ENCODE data around the gene BMP8A.
"Not testable (repeated sequence)": the region's sequence is repeated elsewhere in the genome, so short reads cannot be mapped to it uniquely, and the experiment has no call there.

The BMP8A gene

GRCh38 chr1:39508857-39509305, 17.4 kb downstream of the BMP8A start:
- H3K4me3 Mint-ChIP-seq = peak overlapping the region; percentile 55

GRCh38 chr1:39509360-39510009, 18.0 kb downstream of the BMP8A start:
- ATAC-seq (peak; percentile 19), DNase-seq (ENCODE audit: low spot score in 2 of 2) (no peak)
- Mint-ChIP-seq H3K36me3 (no peaks in the 10 kb centered on the region), H3K4me1 (peaks cover 10% of the 10 kb centered on the region), H3K27ac (peak overlapping the region; percentile 40), H3K9me3 (no peaks in the 10 kb centered on the region), H3K4me3 (peak overlapping the region; percentile 55)

More at GRCh38 chr1:39508857-39509305, 17.4 kb downstream of the BMP8A start:
- no peak overlapping the region for H3K27ac Mint-ChIP-seq
- peak; percentile 51 for ATAC-seq
- no peaks in the 10 kb centered on the region for H3K36me3 Mint-ChIP-seq
- no peaks in the 10 kb centered on the region for H3K9me3 Mint-ChIP-seq
- H3K4me1 Mint-ChIP-seq = peaks cover 10% of the 10 kb centered on the region
- DNase-seq (ENCODE audit: low spot score in 2 of 2) = no peak

- not testable (repeated sequence) for H3K27ac Mint-ChIP-seq; H3K9me3 Mint-ChIP-seq; ATAC-seq; H3K4me3 Mint-ChIP-seq; DNase-seq (ENCODE audit: low spot score in 2 of 2); H3K36me3 Mint-ChIP-seq
- peaks cover 10% of the 10 kb centered on the region for H3K4me1 Mint-ChIP-seq
Measured at GRCh38 chr1:39510570-39511186, 19.2 kb downstream of the BMP8A start.

DNA sequence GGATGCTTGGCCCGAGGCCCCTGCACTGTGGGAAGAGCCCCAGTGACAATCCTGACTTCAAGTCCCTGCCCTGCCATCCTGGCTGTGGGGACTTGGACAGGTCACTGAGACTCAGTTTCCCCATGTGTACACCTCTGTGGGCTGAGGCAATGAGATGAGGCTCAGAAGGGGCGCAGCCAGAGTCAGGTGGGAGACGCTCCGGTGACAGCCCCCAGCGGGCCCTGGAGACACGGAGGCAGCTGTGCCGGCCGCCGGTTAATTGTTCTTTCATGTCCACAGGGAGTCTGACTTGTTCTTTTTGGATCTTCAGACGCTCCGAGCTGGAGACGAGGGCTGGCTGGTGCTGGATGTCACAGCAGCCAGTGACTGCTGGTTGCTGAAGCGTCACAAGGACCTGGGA, 20.0 kb downstream of the BMP8A start:
- H3K4me3 Mint-ChIP-seq; H3K27ac Mint-ChIP-seq; DNase-seq (ENCODE audit: low spot score in 2 of 2); H3K9me3 Mint-ChIP-seq; H3K36me3 Mint-ChIP-seq; ATAC-seq: not testable (repeated sequence)
- H3K4me1 Mint-ChIP-seq = peaks cover 10% of the 10 kb centered on the region

DNA sequence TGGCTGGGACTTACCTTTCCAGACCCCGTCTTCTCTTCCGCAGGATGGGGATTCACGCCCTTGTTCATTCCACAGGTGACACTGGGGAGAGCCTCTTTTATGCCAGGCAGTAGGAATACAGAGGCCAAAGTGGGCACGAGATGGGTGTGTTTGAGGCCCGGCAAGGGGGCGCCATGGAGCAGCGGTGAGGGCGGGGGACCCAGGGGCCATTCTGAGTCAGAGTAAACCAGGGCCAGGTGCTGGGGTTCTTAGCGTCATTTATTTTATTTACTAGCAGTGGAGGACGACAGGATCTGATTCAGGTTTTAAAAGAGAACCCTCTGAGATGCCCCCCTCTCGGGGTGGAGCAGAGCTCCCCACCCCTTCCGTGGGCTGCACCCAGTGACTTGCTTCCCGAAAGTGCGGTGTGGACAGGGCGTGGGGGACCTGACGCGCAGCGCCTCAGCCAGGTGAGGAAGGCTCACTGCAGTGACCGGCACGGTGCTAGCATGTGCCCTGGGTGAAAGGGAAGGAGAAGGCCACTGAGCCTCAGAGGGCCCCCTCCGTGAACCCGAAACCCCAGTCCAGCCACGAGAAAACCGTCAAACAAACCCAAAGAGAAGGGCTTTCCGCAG, 20.9 kb downstream of the BMP8A start:
- peak; percentile 33 for ATAC-seq

GRCh38 chr1:39514710-39515124, 23.3 kb downstream of the BMP8A start:
- H3K4me3 Mint-ChIP-seq; H3K9me3 Mint-ChIP-seq; H3K27ac Mint-ChIP-seq; H3K36me3 Mint-ChIP-seq; DNase-seq (ENCODE audit: low spot score in 2 of 2); H3K4me1 Mint-ChIP-seq: not testable (repeated sequence)
- ATAC-seq = peak; percentile 65

More for the DNA sequence above, 20.9 kb downstream of the BMP8A start:
- H3K27ac Mint-ChIP-seq; H3K4me3 Mint-ChIP-seq; H3K9me3 Mint-ChIP-seq; H3K36me3 Mint-ChIP-seq; DNase-seq (ENCODE audit: low spot score in 2 of 2): not testable (repeated sequence)
- H3K4me1 Mint-ChIP-seq = peaks cover 10% of the 10 kb centered on the region

DNA sequence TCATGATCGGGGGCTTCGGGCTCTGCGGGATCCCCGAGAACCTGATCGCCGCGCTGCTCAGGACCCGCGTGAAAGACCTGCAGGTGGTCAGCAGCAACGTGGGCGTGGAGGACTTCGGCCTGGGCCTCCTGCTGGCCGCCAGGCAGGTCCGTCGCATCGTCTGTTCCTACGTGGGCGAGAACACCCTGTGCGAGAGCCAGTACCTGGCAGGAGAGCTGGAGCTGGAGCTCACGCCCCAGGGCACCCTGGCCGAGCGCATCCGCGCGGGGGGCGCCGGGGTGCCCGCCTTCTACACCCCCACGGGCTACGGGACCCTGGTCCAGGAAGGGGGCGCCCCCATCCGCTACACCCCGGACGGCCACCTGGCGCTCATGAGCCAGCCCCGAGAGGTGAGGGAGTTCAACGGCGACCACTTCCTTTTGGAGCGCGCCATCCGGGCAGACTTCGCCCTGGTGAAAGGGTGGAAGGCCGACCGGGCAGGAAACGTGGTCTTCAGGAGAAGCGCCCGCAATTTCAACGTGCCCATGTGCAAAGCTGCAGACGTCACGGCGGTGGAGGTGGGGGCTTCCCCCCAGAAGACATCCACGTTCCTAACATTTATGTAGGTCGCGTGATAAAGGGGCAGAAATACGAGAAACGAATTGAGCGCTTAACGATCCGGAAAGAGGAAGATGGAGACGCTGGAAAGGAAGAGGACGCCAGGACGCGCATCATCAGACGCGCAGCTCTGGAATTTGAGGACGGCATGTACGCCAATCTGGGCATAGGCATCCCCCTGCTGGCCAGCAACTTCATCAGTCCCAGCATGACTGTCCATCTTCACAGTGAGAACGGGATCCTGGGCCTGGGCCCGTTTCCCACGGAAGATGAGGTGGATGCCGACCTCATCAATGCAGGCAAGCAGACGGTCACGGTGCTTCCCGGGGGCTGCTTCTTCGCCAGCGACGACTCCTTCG, 24.0 kb downstream of the BMP8A start:
- peak overlapping the region; percentile 61 for H3K4me3 Mint-ChIP-seq
- not testable (repeated sequence) for H3K36me3 Mint-ChIP-seq; H3K4me1 Mint-ChIP-seq; H3K27ac Mint-ChIP-seq; DNase-seq (ENCODE audit: low spot score in 2 of 2); H3K9me3 Mint-ChIP-seq
- ATAC-seq = peak; percentile 35

- not testable (repeated sequence) for DNase-seq (ENCODE audit: low spot score in 2 of 2); H3K9me3 Mint-ChIP-seq; ATAC-seq; H3K4me3 Mint-ChIP-seq; H3K4me1 Mint-ChIP-seq; H3K36me3 Mint-ChIP-seq; H3K27ac Mint-ChIP-seq
Measured at GRCh38 chr1:39516841-39517240, 25.4 kb downstream of the BMP8A start.

GRCh38 chr1:39517936-39518335, 26.5 kb downstream of the BMP8A start:
- ATAC-seq; H3K36me3 Mint-ChIP-seq; H3K4me1 Mint-ChIP-seq; DNase-seq (ENCODE audit: low spot score in 2 of 2); H3K4me3 Mint-ChIP-seq; H3K9me3 Mint-ChIP-seq; H3K27ac Mint-ChIP-seq: not testable (repeated sequence)

- H3K9me3 Mint-ChIP-seq; H3K36me3 Mint-ChIP-seq; ATAC-seq; H3K27ac Mint-ChIP-seq; H3K4me1 Mint-ChIP-seq; H3K4me3 Mint-ChIP-seq; DNase-seq (ENCODE audit: low spot score in 2 of 2): not testable (repeated sequence)
Measured at GRCh38 chr1:39519376-39519775, 27.9 kb downstream of the BMP8A start.

DNA sequence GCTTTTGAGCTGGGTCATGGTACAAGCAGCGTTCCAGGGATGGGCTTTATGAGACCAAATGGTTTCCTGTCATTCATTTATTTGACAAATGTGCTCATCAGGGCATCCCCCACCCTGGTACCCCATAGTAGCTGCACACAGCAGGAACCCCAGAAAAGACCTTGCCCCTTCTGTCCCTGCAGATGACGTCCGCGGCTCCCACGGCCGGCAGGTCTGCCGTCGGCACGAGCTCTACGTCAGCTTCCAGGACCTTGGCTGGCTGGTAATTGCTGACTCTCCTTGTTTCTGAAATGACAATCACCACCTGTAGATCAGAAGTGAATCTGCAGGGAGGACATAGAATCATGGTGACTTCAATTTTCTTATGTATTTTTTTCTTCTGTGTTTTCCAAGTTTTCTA, 30.8 kb downstream of the BMP8A start:
- DNase-seq (ENCODE audit: low spot score in 2 of 2); ATAC-seq; H3K27ac Mint-ChIP-seq; H3K36me3 Mint-ChIP-seq; H3K9me3 Mint-ChIP-seq; H3K4me3 Mint-ChIP-seq: not testable (repeated sequence)
- peaks cover 28% of the 10 kb centered on the region for H3K4me1 Mint-ChIP-seq

GRCh38 chr1:39522661-39523567, 31.5 kb downstream of the BMP8A start:
- ATAC-seq (no peak), DNase-seq (ENCODE audit: low spot score in 2 of 2) (no peak)
- Mint-ChIP-seq H3K9me3 (no peaks in the 10 kb centered on the region), H3K4me3 (no peak overlapping the region), H3K27ac (no peak overlapping the region), H3K4me1 (peaks cover 28% of the 10 kb centered on the region), H3K36me3 (peaks cover 6% of the 10 kb centered on the region)

- DNase-seq (ENCODE audit: low spot score in 2 of 2) = no peak
- Mint-ChIP-seq H3K9me3 (no peaks in the 10 kb centered on the region), H3K4me3 (peak overlapping the region; percentile 26), H3K36me3 (peaks cover 13% of the 10 kb centered on the region), H3K4me1 (peaks cover 28% of the 10 kb centered on the region), H3K27ac (peak overlapping the region; percentile 93)
- no peak for ATAC-seq
Measured at GRCh38 chr1:39524171-39524570, 32.7 kb downstream of the BMP8A start.

Data from stimulated activated effector memory CD8-positive, alpha-beta T cell treated with anti-CD3 and anti-CD28 coated beads, Interleukin-12 subunit alpha, Interleukin-12 subunit beta, amount 100 ng/mL, for 72 hours (primary cell).